Measurements from ENCODE around the gene NHSL1. TPM values are rescaled to one million over a fixed set of nuclear protein-coding genes. Genes with fewer than 3 reads are reported as not detected.

The NHSL1 gene
- total RNA-seq, 2 donors from 2014 or later, result 16.3 to 17.5 TPM

- Mint-ChIP-seq H3K4me3 (no peak overlapping the region), H3K9me3 (peaks cover 1% of the 10 kb centered on the region), H3K4me1 (peaks cover 23% of the 10 kb centered on the region), H3K36me3 (ENCODE audit: low read depth) (no peaks in the 10 kb centered on the region), H3K27me3 (ENCODE audit: insufficient read depth) (no peaks in the 10 kb centered on the region), H3K27ac (no peak overlapping the region)
- Histone ChIP-seq H3K4me3 (ENCODE audit: low read length) (no peak overlapping the region), H3K27ac (ENCODE audit: low read depth, low read length) (no peak overlapping the region), H3K9me3 (ENCODE audit: control insufficient read depth, low read length) (no peaks in the 10 kb centered on the region), H3K9ac (ENCODE audit: extremely low read depth, low read length, poor library complexity, severe bottlenecking) (no peak overlapping the region), H3K36me3 (ENCODE audit: control insufficient read depth, insufficient read depth, low read length) (no peaks in the 10 kb centered on the region), H3K27me3 (ENCODE audit: control insufficient read depth, insufficient read depth, low read length, poor library complexity, severe bottlenecking) (no peaks in the 10 kb centered on the region), H3K4me1 (ENCODE audit: control insufficient read depth, insufficient read depth, low read length) (peaks cover 10% of the 10 kb centered on the region)
- DNase-seq, result no peak
- TF ChIP-seq, protein P1, sequence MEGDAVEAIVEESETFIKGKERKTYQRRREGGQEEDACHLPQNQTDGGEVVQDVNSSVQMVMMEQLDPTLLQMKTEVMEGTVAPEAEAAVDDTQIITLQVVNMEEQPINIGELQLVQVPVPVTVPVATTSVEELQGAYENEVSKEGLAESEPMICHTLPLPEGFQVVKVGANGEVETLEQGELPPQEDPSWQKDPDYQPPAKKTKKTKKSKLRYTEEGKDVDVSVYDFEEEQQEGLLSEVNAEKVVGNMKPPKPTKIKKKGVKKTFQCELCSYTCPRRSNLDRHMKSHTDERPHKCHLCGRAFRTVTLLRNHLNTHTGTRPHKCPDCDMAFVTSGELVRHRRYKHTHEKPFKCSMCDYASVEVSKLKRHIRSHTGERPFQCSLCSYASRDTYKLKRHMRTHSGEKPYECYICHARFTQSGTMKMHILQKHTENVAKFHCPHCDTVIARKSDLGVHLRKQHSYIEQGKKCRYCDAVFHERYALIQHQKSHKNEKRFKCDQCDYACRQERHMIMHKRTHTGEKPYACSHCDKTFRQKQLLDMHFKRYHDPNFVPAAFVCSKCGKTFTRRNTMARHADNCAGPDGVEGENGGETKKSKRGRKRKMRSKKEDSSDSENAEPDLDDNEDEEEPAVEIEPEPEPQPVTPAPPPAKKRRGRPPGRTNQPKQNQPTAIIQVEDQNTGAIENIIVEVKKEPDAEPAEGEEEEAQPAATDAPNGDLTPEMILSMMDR (conservative IDR thresholded peaks at IDR 0.05), result no peak
- 93 to 98% methylated on average over 5 to 7 of the region's 7 CpGs for WGBS, 2 experiments (ENCODE audit: insufficient coverage in 1 of 2, insufficient read length in 1 of 2)
Measured at GRCh38 chr6:138523347-138524210, 24.3 kb upstream of the NHSL1 start.

DNA sequence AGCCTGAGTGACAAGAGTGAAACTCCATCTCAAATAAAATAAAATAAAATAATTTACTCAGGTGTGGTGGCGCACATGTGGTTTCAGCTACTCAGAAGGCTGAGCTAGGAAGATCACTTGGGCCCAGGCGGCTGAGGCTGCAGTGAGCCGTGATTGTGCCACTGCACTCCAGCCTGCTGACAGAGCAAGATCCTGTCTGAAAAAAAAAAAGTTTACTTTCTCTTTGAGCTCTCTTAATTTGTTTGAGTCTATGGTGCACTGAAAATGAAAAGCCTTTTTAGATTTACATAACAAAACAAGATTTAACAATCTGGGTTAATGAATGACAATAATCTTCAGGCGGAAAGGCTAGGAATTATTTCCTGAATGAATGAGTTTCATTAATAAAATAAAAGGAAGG lies 23.3 kb upstream of the NHSL1 start:
- no peak overlapping the region for H3K4me3 ChIP-seq (ENCODE audit: low read length)
- Mint-ChIP-seq H3K36me3 (ENCODE audit: low read depth) (peaks cover 3% of the 10 kb centered on the region), H3K27me3 (ENCODE audit: insufficient read depth) (no peaks in the 10 kb centered on the region), H3K27ac (no peak overlapping the region), H3K9me3 (peaks cover 8% of the 10 kb centered on the region), H3K4me1 (peaks cover 14% of the 10 kb centered on the region), H3K4me3 (no peak overlapping the region)
- H3K4me1 ChIP-seq (ENCODE audit: control insufficient read depth, insufficient read depth, low read length), result peaks cover 5% of the 10 kb centered on the region
- H3K36me3 ChIP-seq (ENCODE audit: control insufficient read depth, insufficient read depth, low read length), result no peaks in the 10 kb centered on the region
- H3K27ac ChIP-seq (ENCODE audit: low read depth, low read length), result no peak overlapping the region
- TF ChIP-seq, protein P1 (conservative IDR thresholded peaks at IDR 0.05), result no peak
- H3K27me3 ChIP-seq (ENCODE audit: control insufficient read depth, insufficient read depth, low read length, poor library complexity, severe bottlenecking), result no peaks in the 10 kb centered on the region
- H3K9me3 ChIP-seq (ENCODE audit: control insufficient read depth, low read length), result no peaks in the 10 kb centered on the region
- DNase-seq, result no peak
- no peak overlapping the region for H3K9ac ChIP-seq (ENCODE audit: extremely low read depth, low read length, poor library complexity, severe bottlenecking)
- WGBS, 2 experiments (ENCODE audit: insufficient coverage in 1 of 2, insufficient read length in 1 of 2), result 90% methylated on average over 3 of the region's 4 CpGs; no CpG with 5 or more reads in 1 of the 2 experiments

DNA sequence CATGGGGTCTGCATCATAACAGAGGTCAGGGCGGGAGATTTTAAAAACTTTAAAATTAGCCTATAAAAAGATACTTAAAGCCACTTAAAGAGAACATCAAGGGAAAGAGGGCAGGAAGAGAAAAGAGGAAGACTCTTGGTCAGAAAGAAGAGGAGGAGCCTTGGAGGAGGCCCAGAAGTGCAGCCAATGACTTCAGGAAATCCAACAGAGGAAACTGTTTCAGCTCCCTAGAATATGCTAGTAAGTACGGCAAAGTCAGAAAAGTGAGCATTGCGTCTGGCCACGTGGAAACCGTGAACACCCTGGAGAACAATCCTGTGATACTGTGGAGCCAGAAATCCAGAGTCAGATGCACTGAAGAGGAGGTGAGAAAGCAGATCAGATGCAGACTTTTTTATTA lies 22.5 kb upstream of the NHSL1 start:
- Histone ChIP-seq H3K9ac (ENCODE audit: extremely low read depth, low read length, poor library complexity, severe bottlenecking) (no peak overlapping the region), H3K9me3 (ENCODE audit: control insufficient read depth, low read length) (no peaks in the 10 kb centered on the region), H3K27ac (ENCODE audit: low read depth, low read length) (no peak overlapping the region), H3K27me3 (ENCODE audit: control insufficient read depth, insufficient read depth, low read length, poor library complexity, severe bottlenecking) (no peaks in the 10 kb centered on the region), H3K36me3 (ENCODE audit: control insufficient read depth, insufficient read depth, low read length) (no peaks in the 10 kb centered on the region), H3K4me1 (ENCODE audit: control insufficient read depth, insufficient read depth, low read length) (no peaks in the 10 kb centered on the region), H3K4me3 (ENCODE audit: low read length) (no peak overlapping the region)
- H3K4me3 Mint-ChIP-seq, result no peak overlapping the region
- no peak for DNase-seq
- no peaks in the 10 kb centered on the region for H3K27me3 Mint-ChIP-seq (ENCODE audit: insufficient read depth)
- H3K36me3 Mint-ChIP-seq (ENCODE audit: low read depth), result peaks cover 4% of the 10 kb centered on the region
- no peak overlapping the region for H3K27ac Mint-ChIP-seq
- TF ChIP-seq, protein P1 (conservative IDR thresholded peaks at IDR 0.05), result no peak
- peaks cover 11% of the 10 kb centered on the region for H3K9me3 Mint-ChIP-seq
- WGBS, 2 experiments (ENCODE audit: insufficient coverage in 1 of 2, insufficient read length in 1 of 2), result 91 to 94% methylated on average over 4 to 5 of the region's 5 CpGs
- H3K4me1 Mint-ChIP-seq, result peaks cover 6% of the 10 kb centered on the region
